IPS-18c (cell line): Measurements from ENCODE around the gene KRT79.
"Not testable (repeated sequence)": the region's sequence is repeated elsewhere in the genome, so short reads cannot be mapped to it uniquely, and the experiment has no call there.

Experiments
- H3K4me3 ChIP-seq: 2 replicates; pipeline ENCODE4 v1.7.0; 2013; ENCODE audit warnings: low read depth, mild to moderate bottlenecking, low read length, moderate library complexity; ENCODE audit not compliant: insufficient read depth
- H3K9me3 ChIP-seq: one replicate; pipeline ENCODE4 v1.6.1; 2013; ENCODE audit warnings: mild to moderate bottlenecking, low read length, moderate library complexity; ENCODE audit not compliant: control insufficient read depth, insufficient read depth

Gene KRT79

GRCh38 chr12:52833922-52834726, at the start of gene KRT79:
TSS of gene KRT79 (minus strand) at chr12:52834311. CDS start at chr12:52834260, 51 bp downstream.
- peaks cover 2% of the 10 kb centered on the region for H3K9me3 ChIP-seq
- no peak within 1 kb of the TSS for H3K4me3 ChIP-seq

- not testable (repeated sequence) for H3K4me3 ChIP-seq, H3K9me3 ChIP-seq
Measured at GRCh38 chr12:52880499-52880898, 46.4 kb upstream of the KRT79 start.

DNA sequence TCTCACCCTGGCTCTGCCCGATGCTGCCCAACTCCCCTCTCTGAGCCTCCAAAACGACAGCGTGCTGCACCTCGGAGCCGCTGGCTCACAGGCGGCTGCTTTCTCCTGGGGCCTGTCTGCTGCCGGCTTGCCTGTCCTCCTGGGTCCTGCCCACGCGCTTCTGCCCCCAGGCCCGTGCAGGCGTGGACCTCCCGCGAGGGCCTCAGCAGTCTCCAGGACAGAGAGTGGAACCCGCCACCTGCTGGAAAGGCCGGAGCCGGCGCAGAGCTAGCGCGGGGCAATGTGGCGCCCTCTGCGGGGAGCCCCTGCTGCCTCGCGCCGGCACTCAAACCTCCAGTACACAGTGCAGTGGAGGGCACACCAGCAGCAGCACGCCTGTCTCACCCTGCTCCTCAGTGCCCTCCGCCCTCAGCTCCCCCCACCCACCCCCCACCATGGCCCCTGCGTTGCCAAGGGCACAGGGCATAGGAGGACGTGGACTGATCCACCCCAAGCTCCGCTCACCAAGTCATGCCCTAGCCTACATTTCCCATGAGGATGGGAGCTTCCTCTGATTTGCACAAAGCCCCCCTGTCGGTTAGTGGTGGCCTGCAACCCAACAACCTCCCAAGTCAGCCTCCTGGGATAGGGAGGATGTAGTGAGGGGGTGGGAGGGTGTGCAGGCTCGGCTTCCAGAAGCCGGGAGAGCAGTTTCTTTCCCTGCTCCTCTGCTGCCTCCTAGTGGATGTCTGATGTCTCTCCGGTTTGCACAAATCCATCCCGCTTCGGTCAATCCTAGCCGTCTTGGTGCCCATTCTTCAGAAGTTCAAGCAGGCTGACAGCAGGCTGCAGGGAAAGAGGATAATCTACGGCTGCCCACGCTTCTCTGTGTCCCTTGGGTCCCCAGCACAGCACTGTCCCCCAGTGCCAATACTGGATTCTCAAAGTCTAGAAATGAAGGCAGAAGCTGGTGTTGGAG, 45.6 kb upstream of the KRT79 start:
- Histone ChIP-seq H3K9me3 (no peaks in the 10 kb centered on the region), H3K4me3 (peak overlapping the region; percentile 11; the same call in 1 of the 2 replicates)

DNA sequence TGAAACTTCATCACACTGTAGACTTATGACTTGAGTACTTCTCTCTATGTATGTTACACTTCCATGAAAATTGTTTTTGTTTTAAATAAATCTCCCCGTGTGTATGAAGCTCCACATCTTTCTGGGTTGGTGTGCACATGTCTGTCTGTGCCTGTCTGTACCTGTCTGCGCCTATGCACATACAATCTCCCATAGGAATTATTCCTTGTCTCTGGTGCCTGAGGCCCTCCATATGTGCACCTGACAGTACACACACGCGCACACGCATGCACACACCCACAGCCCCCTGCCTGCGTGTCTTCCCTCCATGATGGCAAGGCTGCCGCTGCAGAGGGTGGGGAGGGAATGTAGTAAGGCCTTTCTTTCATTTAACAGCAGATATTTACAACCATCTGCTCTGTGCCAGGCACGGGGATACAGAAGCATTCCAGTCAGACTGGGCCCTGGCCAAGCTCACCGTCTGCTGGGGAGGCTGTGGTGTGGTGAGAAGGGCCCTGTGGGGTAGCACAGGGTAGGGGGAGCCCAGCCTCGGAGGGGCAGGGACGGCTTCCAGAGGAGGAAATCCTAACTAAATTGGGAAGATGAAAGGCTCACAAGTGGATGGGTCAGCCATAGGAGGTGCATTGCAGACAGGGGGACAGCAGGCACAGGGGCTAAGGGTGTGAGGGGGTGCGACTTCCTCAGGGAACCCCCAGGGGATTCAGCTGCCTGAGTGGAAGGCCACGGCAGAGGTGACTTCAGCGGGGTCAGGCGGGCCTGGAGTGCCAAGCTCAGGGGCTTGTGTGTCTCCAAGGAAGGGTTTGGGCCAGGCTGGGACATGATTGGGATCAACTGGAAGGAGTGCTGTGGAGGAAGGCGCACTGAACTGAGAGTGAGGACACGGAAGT, 44.6 kb upstream of the KRT79 start:
- Histone ChIP-seq H3K9me3 (no peaks in the 10 kb centered on the region), H3K4me3 (peak overlapping the region; percentile 11; the same call in 1 of the 2 replicates)

GRCh38 chr12:52877242-52877641, 43.1 kb upstream of the KRT79 start:
- no peaks in the 10 kb centered on the region for H3K9me3 ChIP-seq
- no peak overlapping the region for H3K4me3 ChIP-seq

GRCh38 chr12:52876372-52876771, 42.3 kb upstream of the KRT79 start:
- Histone ChIP-seq H3K4me3 (no peak overlapping the region), H3K9me3 (no peaks in the 10 kb centered on the region)

DNA sequence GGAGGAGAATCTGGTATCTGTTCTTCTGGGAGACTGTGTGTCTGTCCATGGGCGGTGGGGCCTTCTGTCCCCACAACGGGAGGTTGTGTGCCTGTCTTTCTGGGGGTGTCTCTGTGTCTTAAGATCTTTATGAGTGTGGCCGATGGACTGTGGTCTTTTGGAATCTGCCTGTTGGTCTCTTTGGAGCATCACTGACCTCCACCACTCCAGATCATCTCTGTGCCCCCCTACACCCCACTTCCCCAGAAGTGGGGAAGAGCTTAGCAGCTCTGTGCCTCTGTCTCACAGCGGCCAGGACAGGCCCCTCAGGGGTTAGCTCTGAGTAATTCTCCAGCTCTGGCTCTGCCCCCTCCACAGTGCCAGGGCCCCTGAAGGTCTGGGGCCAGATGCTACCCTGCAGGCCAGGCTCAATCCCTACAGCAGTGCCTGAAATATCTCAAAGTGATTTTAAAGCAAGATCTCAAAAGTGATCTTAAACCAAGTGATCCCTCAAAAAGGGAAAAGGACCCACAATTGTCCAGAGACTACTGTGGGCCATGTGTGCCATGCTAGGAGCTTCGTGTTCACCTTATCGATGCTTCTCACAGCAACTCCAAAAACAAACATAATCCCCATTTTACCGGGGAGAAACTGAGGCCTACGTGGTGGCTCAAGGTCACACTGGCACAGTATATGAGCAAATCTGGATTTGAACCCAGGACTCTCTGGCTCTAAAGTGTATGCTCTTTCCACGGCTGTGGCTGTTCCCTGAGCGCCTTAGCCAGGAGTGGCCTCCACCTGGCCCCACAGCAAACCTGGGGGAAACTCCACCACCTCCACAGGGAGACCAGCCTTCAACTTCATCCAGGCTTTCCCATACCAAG, 40.7 kb upstream of the KRT79 start:
- H3K4me3 ChIP-seq: peak overlapping the region; percentile 40

DNA sequence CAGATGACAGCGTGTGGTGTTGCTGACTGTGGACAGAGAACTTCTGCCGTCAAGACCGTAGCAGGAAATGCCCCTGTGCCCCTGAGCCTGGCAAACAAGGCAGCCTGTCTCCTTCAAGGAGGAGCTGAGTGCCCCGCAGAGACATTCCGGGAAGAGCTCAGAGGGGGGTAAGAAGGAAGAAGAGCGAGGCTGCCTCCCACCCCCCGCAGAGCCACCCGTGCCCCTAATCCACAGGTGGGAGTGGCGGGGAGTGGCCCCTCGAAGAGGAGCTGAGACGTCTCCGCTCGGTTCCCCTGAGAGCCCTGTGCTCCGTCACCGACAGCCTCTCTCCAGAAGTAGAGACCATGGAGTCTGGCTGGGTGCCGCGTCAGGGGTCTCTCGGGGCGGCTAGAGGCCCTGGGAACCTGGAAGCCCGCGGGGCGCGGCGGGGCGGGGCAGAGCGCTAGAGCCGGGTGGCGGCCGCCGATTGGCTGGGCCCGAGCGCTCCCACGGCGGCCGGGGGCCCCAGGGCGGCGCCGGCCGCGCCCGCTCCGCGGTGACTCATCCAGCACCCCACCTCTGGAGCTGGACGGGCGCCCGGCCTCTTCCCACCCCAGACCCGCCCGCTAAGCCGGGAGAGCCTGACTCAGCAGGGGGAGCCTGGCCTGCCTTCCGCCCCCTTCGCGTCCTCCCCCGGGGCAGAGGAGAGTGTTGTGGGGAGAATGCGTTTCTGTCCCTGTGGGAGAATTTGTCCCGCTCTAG, 39.9 kb upstream of the KRT79 start:
- Histone ChIP-seq H3K4me3 (peak overlapping the region; percentile 53), H3K9me3 (no peaks in the 10 kb centered on the region)

More for the DNA sequence above, 40.7 kb upstream of the KRT79 start:
- no peaks in the 10 kb centered on the region for H3K9me3 ChIP-seq

DNA sequence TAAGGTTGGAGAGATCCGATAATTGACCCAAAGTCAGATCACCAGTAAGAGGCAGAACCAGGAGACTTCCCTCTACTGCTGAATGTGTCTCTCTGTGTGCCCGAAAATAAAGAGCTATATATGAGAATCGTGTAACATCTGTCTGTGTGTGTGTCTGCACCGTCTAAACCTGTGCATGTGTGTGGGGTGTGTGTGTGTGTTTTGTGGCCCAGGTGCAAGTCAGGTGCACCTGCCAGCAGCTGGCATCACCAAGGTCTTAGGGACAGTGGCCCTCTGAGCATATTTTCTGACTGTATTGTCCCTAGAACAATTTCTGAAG, 39.4 kb upstream of the KRT79 start:
- no peak overlapping the region for H3K4me3 ChIP-seq
- no peaks in the 10 kb centered on the region for H3K9me3 ChIP-seq

GRCh38 chr12:52872644-52873389, 38.7 kb upstream of the KRT79 start:
- H3K9me3 ChIP-seq: no peaks in the 10 kb centered on the region
- no peak overlapping the region for H3K4me3 ChIP-seq

DNA sequence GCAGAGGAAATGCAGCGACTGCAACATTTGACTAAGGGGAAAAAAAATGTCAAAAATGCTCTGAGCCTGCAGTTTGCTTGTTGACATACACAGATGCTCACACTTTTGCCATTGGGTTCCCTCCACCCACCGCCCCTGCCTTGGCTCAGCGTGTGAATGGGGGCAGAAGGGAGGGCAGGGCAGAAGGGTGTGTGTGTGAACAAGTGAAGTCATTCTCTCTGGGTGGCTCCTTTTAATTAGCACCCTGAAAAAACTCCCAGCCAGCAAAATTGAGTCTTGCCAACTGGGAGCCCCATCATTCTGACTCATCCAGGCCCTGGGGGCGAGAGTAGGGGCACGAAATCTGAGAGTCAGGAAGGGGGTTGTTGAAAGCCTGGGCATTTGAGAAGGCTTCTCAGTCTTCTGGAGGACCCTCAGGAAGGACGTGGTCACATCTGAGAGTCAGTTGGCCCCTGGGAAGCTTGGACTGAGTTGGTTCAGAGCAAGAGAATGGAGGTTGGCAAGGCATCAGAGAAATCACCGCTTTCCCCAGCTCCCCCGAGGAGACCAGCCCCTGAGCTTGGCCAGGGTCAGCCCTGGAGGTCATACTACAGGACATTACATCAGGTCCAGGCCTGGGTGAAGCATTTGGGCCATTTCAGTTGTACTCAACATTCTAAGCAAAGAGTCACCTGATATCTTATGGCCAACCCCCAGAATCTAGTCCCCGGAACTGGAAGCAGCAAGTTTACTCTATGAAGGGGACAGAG, 37.4 kb upstream of the KRT79 start:
- Histone ChIP-seq H3K9me3 (no peaks in the 10 kb centered on the region), H3K4me3 (no peak overlapping the region)

GRCh38 chr12:52870361-52871290, 36.5 kb upstream of the KRT79 start:
- no peak overlapping the region for H3K4me3 ChIP-seq
- H3K9me3 ChIP-seq: no peaks in the 10 kb centered on the region

DNA sequence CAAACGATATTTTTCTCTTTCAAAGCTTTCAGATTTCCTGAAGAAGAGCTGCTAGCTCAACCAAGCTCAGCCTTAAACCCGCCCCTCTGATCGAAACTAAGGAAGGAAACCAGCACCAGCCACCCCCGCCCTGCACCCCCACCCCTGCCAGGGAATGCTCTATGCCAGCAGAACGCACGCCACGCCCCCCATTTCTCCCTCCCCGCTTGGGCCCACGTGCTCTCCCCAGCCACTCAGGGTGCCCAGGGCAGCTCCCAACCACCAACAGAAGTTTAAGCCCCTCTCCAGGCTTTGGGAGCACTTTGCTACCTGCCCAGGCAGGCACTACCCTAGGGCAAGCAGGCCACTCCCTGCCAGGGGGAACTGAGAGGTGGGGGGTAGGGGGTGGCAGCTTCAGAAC, 33.5 kb upstream of the KRT79 start:
- Histone ChIP-seq H3K4me3 (no peak overlapping the region), H3K9me3 (no peaks in the 10 kb centered on the region)

- H3K4me3 ChIP-seq: no peak overlapping the region
Measured at GRCh38 chr12:52867152-52867551, 33.0 kb upstream of the KRT79 start.

More at GRCh38 chr12:52867152-52867551, 33.0 kb upstream of the KRT79 start:
- H3K9me3 ChIP-seq: no peaks in the 10 kb centered on the region
